NCI-H2171 (cell line): ENCODE results near the gene RSRC1.

Experiments used
- DNase-seq: peaks from one replicate; lab custom pipeline; 2025; lab: John Stamatoyannopoulos, UW

RSRC1 gene

GRCh38 chr3:158128755-158129154 lies 18.9 kb downstream of the RSRC1 start:
- no peak for DNase-seq

DNA sequence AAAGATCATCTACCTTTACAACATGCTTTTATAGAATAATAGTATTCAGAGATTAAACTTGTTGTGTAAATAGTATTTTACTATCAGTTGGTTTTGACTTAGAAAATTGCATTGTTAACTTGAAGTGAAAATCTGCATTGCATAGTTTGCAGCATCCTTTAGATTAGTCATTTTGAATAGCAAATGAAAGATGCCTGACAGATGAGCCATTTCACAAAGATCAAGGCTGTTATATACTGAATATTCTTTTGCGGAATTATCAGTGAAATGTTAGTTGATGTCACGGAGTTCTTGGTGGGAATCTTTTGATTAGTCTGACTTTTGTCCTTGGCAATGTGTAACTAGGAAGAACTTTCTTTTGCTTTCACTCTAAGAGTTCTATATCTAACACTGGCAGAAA lies 24.5 kb downstream of the RSRC1 start:
- DNase-seq: no peak

- no peak for DNase-seq
These were observed 30.5 kb downstream of the RSRC1 start for GRCh38 chr3:158140396-158140795.

DNA sequence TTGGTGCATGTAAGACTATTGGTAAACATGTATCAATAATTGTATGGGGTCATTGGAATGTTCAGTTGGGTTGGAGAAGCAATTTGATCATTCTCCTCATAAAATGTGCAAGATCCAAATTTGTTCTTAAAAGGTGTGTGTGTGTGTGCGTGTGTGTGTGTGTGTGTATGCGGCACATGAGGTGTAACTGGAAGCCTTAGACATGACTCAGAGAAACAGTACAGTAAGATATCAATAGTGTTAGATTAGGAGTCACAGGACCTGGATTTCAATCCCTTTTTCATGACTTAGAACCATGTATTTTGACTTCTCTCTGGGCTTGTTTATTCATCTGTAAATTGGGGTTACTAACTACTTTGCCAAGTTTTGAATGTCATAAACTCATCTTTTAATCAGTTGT lies 38.3 kb downstream of the RSRC1 start:
- no peak for DNase-seq

- DNase-seq: no peak
These were observed 42.3 kb downstream of the RSRC1 start for GRCh38 chr3:158152186-158152585.

- DNase-seq: no peak
These were observed 49.1 kb downstream of the RSRC1 start for GRCh38 chr3:158158969-158159368.

DNA sequence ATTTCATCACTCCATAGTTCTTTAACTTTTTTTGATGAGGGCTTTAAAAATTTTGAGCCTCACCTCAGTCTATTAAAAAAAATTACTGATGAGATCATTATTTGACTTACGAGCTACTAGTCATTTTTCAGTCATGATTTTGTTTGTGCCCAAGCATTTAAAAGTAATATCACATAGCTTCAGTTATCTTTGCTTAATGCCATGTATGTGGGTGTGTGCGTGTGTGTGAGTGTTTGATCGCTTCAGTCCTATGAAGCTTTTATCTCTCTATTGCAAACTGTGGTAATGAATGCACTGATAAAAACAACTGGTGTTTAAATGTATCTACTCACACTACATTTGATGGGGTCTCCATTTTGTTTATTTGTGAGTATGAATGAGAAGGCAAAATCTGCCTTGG lies 49.8 kb downstream of the RSRC1 start:
- DNase-seq: no peak

- no peak for DNase-seq
These were observed 51.1 kb downstream of the RSRC1 start for GRCh38 chr3:158160958-158161357.

DNA sequence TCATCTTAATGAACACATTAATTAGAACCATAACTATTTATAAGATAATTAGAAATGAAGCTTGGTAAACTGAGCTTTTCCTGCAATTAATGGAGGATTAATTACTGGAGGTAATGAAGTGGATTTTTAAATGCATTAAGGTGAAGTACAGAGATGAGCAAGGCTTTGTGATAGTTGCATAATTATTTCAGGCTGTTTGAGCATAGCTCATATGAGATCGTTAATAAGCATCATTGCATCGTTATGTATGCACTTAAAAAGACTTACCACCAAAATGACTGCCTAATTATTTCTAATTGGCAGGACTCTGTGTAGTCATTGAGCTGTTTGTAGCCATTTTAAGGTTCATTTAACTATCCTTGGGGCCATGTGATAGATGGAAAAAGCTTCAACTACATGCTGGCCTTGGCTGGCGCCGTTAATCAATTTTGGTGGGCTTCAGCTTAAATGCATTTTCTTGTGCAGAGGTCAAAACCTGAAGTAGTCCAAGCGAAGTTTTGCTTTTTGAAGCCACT lies 55.3 kb downstream of the RSRC1 start:
- DNase-seq: no peak

GRCh38 chr3:158165730-158166129 lies 55.8 kb downstream of the RSRC1 start:
- DNase-seq: no peak

GRCh38 chr3:158166223-158166622 lies 56.3 kb downstream of the RSRC1 start:
- DNase-seq: no peak

DNA sequence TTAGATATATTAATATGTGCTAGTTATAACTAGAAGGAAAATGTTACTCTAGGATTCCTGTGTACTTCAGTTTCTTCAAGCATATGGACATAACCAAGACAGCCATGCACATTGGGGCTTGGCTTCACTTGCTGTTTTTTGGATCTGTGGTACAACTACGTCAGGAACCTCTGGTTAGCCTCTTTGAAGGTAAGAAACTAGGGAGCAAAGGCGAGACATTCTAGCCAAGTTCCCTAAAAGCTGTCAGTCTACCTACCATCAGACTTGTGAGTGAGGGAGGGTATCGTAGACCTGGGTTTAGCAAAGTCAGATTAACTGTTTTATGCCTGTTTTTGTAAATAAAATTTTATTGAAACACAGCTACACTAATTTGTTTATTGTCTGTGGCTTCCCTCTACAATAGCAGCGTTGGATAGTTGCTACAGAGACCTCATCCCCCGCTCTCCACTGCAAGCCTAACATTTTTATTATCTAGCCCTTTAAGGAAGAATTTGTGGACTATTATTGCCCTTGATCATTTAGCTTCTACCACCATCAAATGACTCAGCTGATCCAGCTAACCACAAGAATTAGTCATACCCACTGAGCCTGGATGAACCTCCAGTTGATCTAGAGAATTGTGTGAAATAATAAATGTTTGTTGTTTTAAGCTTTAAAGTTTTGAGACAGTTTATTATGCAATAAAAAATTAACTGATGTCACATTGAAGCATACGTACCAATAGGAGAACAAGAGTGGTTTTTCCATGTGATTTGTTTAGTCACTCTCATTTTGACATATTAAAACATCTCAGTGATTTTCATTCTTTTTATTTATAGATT lies 58.1 kb downstream of the RSRC1 start:
- DNase-seq: no peak

DNA sequence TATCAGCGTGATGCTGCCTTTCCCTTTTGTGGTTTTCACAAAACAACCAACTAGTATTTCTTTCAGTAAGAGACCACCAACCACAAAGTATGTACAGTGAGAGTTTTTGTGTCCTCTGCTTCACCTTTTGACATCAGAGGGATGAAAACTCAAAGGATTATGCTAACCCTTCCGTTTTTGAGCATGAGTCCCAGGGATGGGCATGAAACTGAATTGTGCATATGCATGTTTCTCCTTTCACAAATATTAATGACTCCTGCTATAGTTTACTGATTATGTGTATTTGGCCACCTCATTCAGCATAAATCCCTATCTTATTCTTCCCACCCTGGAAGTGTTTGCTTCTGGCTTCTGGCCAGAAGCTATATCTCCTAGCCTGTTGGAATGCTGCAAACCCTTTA lies 59.2 kb downstream of the RSRC1 start:
- DNase-seq: no peak

DNA sequence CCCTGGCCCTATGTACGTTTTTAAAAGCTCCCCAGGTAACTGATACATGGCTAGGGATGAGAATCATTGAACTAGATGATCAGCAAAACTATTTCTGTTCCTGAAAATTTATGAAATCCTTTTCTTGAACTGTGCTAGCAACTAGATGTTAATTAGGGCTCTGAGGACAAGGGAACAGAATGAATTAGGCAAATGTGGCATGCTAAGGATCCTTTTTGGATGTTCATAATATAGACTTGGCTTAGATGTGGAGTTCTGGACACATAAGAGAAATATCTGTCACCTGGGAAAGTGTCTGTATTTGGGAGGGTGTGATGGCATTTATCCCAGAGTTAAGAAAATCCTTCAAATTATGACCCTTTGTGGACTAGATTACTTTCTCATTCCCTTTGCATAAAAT lies 71.2 kb downstream of the RSRC1 start:
- DNase-seq: no peak

DNA sequence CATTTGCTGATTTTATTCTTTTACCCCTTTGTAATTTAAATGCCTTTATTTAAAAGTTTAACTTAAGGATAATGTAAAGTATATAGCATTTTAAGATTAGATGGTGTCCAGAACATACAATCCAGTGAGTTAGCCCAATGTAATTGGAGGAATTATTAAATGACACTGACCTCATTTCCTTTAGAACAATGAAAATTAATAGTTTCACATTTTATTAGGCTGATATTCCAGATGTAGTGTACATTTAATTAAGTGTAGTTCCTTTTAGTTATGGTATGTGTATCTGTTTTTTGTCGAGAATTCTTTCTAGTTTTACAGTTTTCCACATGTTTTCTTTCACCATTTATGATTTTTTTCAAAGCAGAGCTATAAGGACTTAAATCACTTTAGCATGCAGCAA lies 75.8 kb downstream of the RSRC1 start:
- no peak for DNase-seq

DNA sequence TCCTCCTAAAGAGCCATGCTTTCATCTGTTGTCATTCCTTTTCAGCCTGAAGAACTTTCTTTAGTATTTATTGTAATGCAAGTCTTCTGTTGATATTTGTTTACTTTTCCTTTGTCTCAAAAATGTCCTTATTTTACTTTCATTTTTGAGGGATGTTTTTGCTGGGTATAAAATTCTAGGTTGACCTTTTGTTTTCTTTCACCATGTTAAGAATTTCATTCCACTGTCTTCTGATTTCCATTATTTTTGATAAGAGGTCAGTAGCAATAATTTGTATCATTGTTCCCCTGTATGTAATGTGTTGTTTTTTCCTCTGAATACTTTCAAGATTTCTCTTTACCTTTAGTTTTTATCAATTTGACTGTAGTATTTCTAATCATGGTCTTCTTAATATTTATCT lies 91.1 kb downstream of the RSRC1 start:
- no peak for DNase-seq

GRCh38 chr3:158205324-158205723 lies 95.4 kb downstream of the RSRC1 start:
- no peak for DNase-seq

DNA sequence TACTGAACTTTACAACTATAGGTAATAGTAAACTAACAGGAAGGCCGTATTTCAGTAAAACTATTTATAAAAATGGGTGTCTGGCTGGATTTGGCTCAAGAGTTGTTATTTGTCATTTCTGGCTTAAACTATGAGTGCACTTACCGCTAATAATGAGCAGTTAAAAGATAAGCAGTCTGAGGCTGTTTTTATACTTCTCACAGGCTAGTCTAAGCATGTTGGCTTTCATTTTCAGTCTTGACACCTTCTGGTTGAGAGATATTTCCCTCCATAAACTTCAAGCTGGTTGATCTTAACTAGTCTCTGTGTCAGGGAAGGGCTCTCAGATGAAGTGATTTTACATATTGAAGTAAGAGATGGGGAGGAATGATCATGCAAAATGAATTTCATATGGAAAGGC lies 96.1 kb downstream of the RSRC1 start:
- DNase-seq: no peak

DNA sequence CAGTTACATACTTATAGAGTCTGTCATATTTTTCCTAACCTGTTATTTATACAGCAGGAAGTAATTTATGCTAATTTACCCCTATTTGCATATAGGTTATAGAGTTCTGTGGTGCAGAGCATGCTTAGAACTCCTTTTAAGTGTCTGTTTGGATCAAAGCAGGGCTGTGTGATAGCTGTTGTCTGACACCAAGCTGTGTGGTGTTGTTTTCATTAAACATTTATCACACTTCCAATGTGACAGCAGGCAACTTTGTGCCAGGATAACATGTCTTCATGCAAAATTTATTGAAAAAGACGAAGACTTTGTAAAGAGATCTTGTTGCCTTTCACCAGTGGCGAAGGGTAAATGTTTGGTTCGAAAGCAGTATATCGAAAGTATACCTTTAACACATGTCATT lies 100.2 kb downstream of the RSRC1 start:
- DNase-seq: no peak

DNA sequence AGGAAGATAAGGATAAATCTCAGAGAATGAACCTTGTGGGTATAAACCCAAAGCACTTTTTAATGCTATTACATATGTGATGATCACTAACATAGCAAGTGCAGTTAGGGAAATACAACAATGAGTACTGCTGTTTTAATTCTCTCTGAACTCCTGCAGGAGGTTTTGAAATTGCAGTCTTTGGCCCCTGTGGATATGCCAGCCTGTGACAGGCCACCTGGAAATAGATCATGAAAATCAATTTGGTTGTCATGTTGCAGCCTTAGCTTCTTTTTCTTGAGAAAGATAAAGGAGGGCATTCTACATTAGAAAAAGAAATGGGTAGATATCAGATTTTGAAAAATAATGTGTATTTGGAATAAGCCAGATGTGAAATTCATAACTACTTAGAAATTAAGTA lies 103.6 kb downstream of the RSRC1 start:
- no peak for DNase-seq

DNA sequence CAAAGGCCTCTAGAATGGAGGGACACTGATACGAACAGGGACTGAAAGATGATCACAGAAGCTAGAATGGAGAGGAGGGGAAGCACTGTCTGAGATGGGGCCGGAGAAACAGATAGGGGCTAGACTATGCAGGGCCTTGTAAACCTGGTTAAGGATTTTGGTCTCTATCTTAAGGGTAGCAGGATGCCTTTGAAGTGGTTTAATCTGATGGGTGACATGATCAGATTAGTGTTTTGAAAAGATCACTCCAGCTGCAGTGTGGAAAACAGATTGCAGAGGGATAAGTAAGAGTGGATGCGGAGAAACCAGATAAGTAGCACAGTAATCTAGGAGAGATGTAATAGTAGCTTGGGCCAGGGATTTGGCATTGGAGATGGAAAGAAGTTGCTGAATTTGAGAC lies 108.1 kb downstream of the RSRC1 start:
- DNase-seq: no peak

GRCh38 chr3:158220575-158220974 lies 110.7 kb downstream of the RSRC1 start:
- DNase-seq: no peak

DNA sequence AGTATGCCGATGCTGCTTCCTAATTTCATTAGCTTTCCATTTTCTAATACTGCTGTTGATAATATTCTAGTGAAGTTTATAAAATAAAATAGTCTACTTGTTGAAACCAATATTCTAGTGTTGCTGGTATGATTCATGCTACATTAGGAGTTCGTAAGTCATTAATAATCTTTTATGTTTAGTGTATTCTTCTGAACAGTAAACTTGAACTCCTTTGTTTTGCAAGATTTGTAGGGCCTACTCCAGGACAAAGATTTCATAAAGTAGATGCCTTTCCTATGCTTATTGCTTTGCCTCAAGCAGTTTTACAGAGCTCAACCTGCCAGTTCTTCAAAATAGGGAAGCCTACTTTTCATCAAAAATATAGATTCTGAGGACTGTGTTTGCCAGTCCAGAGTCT lies 111.5 kb downstream of the RSRC1 start:
- DNase-seq: no peak

GRCh38 chr3:158226429-158226828 lies 116.5 kb downstream of the RSRC1 start:
- DNase-seq: no peak
